Calu3 (cell line): ENCODE measurements around the gene EYA2. TPM values are rescaled to one million over a fixed set of nuclear protein-coding genes. Genes with fewer than 3 reads are reported as not detected.

Source experiments
- BruUV-seq: library from RNA; stranded (reverse); fragments of 400-500 nt; replicated peaks from 2 replicates; lab custom pipeline; 2021; lab: Mats Ljungman, UMichigan
- CTCF ChIA-PET: fragments of 300-600 bp; sonication (Branson Sonifier 250); formaldehyde crosslinking; loops from one replicate; lab custom pipeline; 2022; ENCODE audit warnings: antibody characterized with exemption; lab: Charles Lee
- DNase-seq: peaks from one replicate; pipeline ENCODE4 v3.0.0; 2022
- H3K27ac Mint-ChIP-seq: one replicate; pipeline ENCODE4 v1.8.0; 2022; ENCODE audit warnings: mixed read lengths; ENCODE audit not compliant: unreplicated experiment
- H3K27me3 Mint-ChIP-seq: one replicate; pipeline ENCODE4 v1.8.0; 2022; ENCODE audit warnings: mixed read lengths; ENCODE audit not compliant: unreplicated experiment
- H3K36me3 Mint-ChIP-seq: one replicate; pipeline ENCODE4 v1.8.0; 2022; ENCODE audit warnings: mild to moderate bottlenecking, moderate library complexity, mixed read lengths; ENCODE audit not compliant: insufficient read depth, unreplicated experiment
- H3K4me1 Mint-ChIP-seq: one replicate; pipeline ENCODE4 v1.8.0; 2022; ENCODE audit warnings: mild to moderate bottlenecking, low read depth, mixed read lengths; ENCODE audit not compliant: unreplicated experiment
- H3K4me3 Mint-ChIP-seq: one replicate; pipeline ENCODE4 v1.8.0; 2022; ENCODE audit warnings: mild to moderate bottlenecking, low read depth, moderate library complexity, mixed read lengths; ENCODE audit not compliant: unreplicated experiment
- H3K9me3 Mint-ChIP-seq: one replicate; pipeline ENCODE4 v1.8.0; 2022; ENCODE audit warnings: low read depth, mixed read lengths; ENCODE audit not compliant: unreplicated experiment
- CTCF ChIP-seq: fragments of 200-600 bp; IDR thresholded peaks from one replicate; pipeline ENCODE4 v1.8.0; 2022; ENCODE audit warnings: antibody characterized with exemption; ENCODE audit not compliant: unreplicated experiment
- intact Hi-C: fragments of 100-400 bp; cut with micrococcal nuclease; formaldehyde crosslinking; loops from one replicate; pipeline ENCODE4 v1.10.0; 2022; ENCODE audit not compliant: unreplicated experiment
- total RNA-seq: library from RNA; stranded (reverse); gene quantifications from 2 replicates; pipeline ENCODE4 v1.2.3, GENCODE V29; 2022

EYA2 gene
- total RNA-seq, 1 experiment from 2014 or later = 0.35 TPM

GRCh38 chr20:46903937-46904336 lies 9.3 kb downstream of the EYA2 start:
- Mint-ChIP-seq H3K4me3 (no peak overlapping the region), H3K4me1 (no peaks in the 10 kb centered on the region), H3K27me3 (peaks cover 86% of the 10 kb centered on the region), H3K27ac (no peak overlapping the region), H3K9me3 (no peaks in the 10 kb centered on the region), H3K36me3 (no peaks in the 10 kb centered on the region)
- CTCF ChIA-PET = interaction anchor here (0.5 kb wide), 1 partner anchor 1028 kb away, joined by 4 read pairs; no protein-coding TSS in a partner anchor
- DNase-seq = no peak
- intact Hi-C loops = no loop called here
- TF ChIP-seq CTCF = no peak
- no TSS peak for BruUV-seq

- H3K36me3 Mint-ChIP-seq = no peaks in the 10 kb centered on the region
- no TSS peak for BruUV-seq
- H3K9me3 Mint-ChIP-seq = no peaks in the 10 kb centered on the region
- intact Hi-C loops = no loop called here
- peaks cover 86% of the 10 kb centered on the region for H3K27me3 Mint-ChIP-seq
- TF ChIP-seq CTCF = no peak
- H3K4me1 Mint-ChIP-seq = no peaks in the 10 kb centered on the region
- no peak overlapping the region for H3K4me3 Mint-ChIP-seq
- no peak for DNase-seq
- H3K27ac Mint-ChIP-seq = no peak overlapping the region
- CTCF ChIA-PET = no interaction called here
Measured at GRCh38 chr20:46905364-46906125, 10.9 kb downstream of the EYA2 start.

GRCh38 chr20:46913329-46914044 lies 18.8 kb downstream of the EYA2 start:
- no peaks in the 10 kb centered on the region for H3K36me3 Mint-ChIP-seq
- intact Hi-C loops = no loop called here
- DNase-seq = no peak
- H3K9me3 Mint-ChIP-seq = peaks cover under 1% of the 10 kb centered on the region
- H3K4me3 Mint-ChIP-seq = no peak overlapping the region
- H3K27me3 Mint-ChIP-seq = peaks cover 56% of the 10 kb centered on the region
- TF ChIP-seq CTCF = no peak
- H3K4me1 Mint-ChIP-seq = peaks cover 15% of the 10 kb centered on the region
- CTCF ChIA-PET = no interaction called here
- no TSS peak for BruUV-seq
- no peak overlapping the region for H3K27ac Mint-ChIP-seq

GRCh38 chr20:46914789-46915379 lies 20.2 kb downstream of the EYA2 start:
- TF ChIP-seq CTCF = no peak
- Mint-ChIP-seq H3K27me3 (peaks cover 43% of the 10 kb centered on the region), H3K4me1 (peaks cover 15% of the 10 kb centered on the region), H3K9me3 (peaks cover 6% of the 10 kb centered on the region), H3K27ac (no peak overlapping the region), H3K36me3 (no peaks in the 10 kb centered on the region), H3K4me3 (no peak overlapping the region)
- CTCF ChIA-PET = no interaction called here
- no TSS peak for BruUV-seq
- intact Hi-C loops = no loop called here
- DNase-seq = no peak
